HepG2 (cell line): ENCODE data around the gene CCDC86. TPM values are rescaled to one million over a fixed set of nuclear protein-coding genes. Genes with fewer than 3 reads are reported as not detected.

ENCODE experiments used
- ZEB1 ChIP-seq: IDR thresholded peaks from 2 replicates; pipeline ENCODE4 v1.6.1; 2012; ENCODE audit warnings: mild to moderate bottlenecking, low read depth, inconsistent platforms; ENCODE audit not compliant: insufficient replicate concordance
- ZMYM4 ChIP-seq: sonication (generic); formaldehyde crosslinking; IDR thresholded peaks from 2 replicates; pipeline ENCODE4 v1.8.1; 2023; ENCODE audit warnings: mild to moderate bottlenecking, missing genetic modification reagents
- ZNF382 ChIP-seq: sonication (generic); formaldehyde crosslinking; IDR thresholded peaks from 2 replicates; pipeline ENCODE4 v1.5.0; 2020; ENCODE audit warnings: missing genetic modification reagents, mild to moderate bottlenecking, borderline replicate concordance
- ZNF510 ChIP-seq: sonication (generic); formaldehyde crosslinking; IDR thresholded peaks from 2 replicates; pipeline ENCODE4 v1.4.0; 2020; ENCODE audit warnings: low read depth, mild to moderate bottlenecking, missing genetic modification reagents
- ZNF629 ChIP-seq: sonication (generic); formaldehyde crosslinking; conservative IDR thresholded peaks from 2 replicates; pipeline ENCODE4 v1.5.0; 2020; ENCODE audit warnings: missing genetic modification reagents
- ZNF713 ChIP-seq: sonication (generic); formaldehyde crosslinking; IDR thresholded peaks from 2 replicates; pipeline ENCODE4 v1.4.0; 2020; ENCODE audit warnings: mild to moderate bottlenecking, missing genetic modification reagents
- ZNF891 ChIP-seq: sonication (generic); formaldehyde crosslinking; IDR thresholded peaks from 2 replicates; pipeline ENCODE4 v1.5.0; 2020; ENCODE audit warnings: mild to moderate bottlenecking, missing genetic modification reagents
- ZSCAN21 ChIP-seq: sonication (generic); formaldehyde crosslinking; IDR thresholded peaks from 2 replicates; pipeline ENCODE4 v1.8.0; 2022; ENCODE audit warnings: mild to moderate bottlenecking, missing genetic modification reagents, moderate library complexity, borderline replicate concordance
- polyA plus RNA-seq, 8 experiments: library from polyadenylated mRNA; depleted of rRNA in 3 of 8; stranded (reverse) in 7 of 8; unstranded in 1 of 8; fragments of >200 nt; fragmentation: Illumina TruSeq in 4 of 8; extraction: Trizol in 4 of 8; gene quantifications; 2 replicates each; pipeline versions ENCODE4 v1.2.1 to v1.2.3, GENCODE V29; 2011 to 2016; ENCODE audit warnings: low read depth in 4 of 8, missing spikeins in 1 of 8, mixed read lengths in 1 of 8; ENCODE audit not compliant: insufficient read depth in 1 of 8
- total RNA-seq, 5 experiments: library from RNA; depleted of rRNA; stranded (reverse); fragments of >200 nt; fragmentation: Illumina TruSeq; extraction: Trizol; gene quantifications; 2 replicates each; pipeline ENCODE4 v1.2.3, GENCODE V29; 2016; ENCODE audit warnings: low read depth in 1 of 5
- TF ChIP-seq, protein P1 (sequence below): IDR thresholded peaks from 2 replicates; pipeline ENCODE4 v1.4.0; 2020; ENCODE audit warnings: mild to moderate bottlenecking, missing genetic modification reagents
- TF ChIP-seq, protein P2 (sequence below): IDR thresholded peaks from 2 replicates; pipeline ENCODE4 v1.6.1; 2016
- TF ChIP-seq, protein P3 (sequence below): sonication (generic); formaldehyde crosslinking; IDR thresholded peaks from 2 replicates; pipeline ENCODE4 v1.4.0; 2020; ENCODE audit warnings: mild to moderate bottlenecking, low read depth, missing genetic modification reagents
- TF ChIP-seq, protein P4 (sequence below): sonication (generic); formaldehyde crosslinking; IDR thresholded peaks from 2 replicates; pipeline ENCODE4 v1.9.0; 2021; ENCODE audit warnings: mild to moderate bottlenecking, missing genetic modification reagents
- TF ChIP-seq, protein P5 (sequence below): sonication (generic); formaldehyde crosslinking; IDR thresholded peaks from 2 replicates; pipeline ENCODE4 v1.5.1; 2020; ENCODE audit warnings: missing genetic modification reagents, mild to moderate bottlenecking, borderline replicate concordance

Gene CCDC86
- total and polyA plus RNA-seq, 2 of the 13 experiments (the other 11 are each of a cell fraction or from before 2014, with no cell fraction given), result 33.8 to 37.6 TPM

DNA sequence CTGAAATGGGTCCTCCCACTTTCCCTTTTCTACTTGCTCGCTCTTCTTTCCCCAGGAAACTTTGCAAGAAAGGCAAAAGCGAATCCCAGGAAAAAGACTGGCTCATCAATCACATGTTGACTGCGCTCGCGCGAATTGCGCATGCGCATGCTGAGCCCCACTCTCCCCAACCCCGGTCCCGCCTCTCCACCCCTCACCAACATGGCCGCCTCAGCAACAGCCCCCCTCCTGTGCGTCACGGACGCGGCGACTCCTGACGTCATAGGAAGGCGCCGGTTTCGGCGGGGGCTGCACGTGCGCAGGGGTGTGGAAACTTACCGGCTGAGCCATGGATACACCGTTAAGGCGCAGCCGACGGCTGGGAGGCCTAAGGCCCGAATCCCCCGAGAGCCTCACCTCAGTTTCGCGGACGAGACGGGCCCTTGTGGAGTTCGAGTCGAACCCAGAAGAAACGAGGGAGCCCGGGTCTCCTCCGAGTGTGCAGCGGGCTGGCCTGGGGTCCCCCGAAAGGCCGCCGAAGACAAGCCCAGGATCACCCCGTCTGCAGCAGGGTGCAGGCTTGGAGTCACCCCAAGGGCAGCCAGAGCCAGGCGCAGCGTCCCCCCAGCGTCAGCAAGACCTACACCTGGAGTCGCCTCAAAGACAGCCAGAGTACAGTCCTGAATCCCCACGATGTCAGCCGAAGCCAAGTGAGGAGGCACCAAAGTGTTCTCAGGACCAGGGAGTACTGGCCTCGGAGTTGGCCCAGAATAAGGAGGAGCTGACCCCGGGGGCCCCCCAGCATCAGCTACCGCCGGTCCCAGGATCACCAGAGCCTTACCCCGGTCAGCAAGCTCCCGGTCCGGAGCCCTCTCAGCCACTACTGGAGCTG, at the start of gene CCDC86 (continued):
- TF ChIP-seq, protein P1, sequence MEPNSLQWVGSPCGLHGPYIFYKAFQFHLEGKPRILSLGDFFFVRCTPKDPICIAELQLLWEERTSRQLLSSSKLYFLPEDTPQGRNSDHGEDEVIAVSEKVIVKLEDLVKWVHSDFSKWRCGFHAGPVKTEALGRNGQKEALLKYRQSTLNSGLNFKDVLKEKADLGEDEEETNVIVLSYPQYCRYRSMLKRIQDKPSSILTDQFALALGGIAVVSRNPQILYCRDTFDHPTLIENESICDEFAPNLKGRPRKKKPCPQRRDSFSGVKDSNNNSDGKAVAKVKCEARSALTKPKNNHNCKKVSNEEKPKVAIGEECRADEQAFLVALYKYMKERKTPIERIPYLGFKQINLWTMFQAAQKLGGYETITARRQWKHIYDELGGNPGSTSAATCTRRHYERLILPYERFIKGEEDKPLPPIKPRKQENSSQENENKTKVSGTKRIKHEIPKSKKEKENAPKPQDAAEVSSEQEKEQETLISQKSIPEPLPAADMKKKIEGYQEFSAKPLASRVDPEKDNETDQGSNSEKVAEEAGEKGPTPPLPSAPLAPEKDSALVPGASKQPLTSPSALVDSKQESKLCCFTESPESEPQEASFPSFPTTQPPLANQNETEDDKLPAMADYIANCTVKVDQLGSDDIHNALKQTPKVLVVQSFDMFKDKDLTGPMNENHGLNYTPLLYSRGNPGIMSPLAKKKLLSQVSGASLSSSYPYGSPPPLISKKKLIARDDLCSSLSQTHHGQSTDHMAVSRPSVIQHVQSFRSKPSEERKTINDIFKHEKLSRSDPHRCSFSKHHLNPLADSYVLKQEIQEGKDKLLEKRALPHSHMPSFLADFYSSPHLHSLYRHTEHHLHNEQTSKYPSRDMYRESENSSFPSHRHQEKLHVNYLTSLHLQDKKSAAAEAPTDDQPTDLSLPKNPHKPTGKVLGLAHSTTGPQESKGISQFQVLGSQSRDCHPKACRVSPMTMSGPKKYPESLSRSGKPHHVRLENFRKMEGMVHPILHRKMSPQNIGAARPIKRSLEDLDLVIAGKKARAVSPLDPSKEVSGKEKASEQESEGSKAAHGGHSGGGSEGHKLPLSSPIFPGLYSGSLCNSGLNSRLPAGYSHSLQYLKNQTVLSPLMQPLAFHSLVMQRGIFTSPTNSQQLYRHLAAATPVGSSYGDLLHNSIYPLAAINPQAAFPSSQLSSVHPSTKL (CRISPR knock-in tag), result peak; percentile 66
- TF ChIP-seq, protein P2, sequence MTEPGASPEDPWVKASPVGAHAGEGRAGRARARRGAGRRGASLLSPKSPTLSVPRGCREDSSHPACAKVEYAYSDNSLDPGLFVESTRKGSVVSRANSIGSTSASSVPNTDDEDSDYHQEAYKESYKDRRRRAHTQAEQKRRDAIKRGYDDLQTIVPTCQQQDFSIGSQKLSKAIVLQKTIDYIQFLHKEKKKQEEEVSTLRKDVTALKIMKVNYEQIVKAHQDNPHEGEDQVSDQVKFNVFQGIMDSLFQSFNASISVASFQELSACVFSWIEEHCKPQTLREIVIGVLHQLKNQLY, result peak; percentile 85
- TF ChIP-seq, protein P3, sequence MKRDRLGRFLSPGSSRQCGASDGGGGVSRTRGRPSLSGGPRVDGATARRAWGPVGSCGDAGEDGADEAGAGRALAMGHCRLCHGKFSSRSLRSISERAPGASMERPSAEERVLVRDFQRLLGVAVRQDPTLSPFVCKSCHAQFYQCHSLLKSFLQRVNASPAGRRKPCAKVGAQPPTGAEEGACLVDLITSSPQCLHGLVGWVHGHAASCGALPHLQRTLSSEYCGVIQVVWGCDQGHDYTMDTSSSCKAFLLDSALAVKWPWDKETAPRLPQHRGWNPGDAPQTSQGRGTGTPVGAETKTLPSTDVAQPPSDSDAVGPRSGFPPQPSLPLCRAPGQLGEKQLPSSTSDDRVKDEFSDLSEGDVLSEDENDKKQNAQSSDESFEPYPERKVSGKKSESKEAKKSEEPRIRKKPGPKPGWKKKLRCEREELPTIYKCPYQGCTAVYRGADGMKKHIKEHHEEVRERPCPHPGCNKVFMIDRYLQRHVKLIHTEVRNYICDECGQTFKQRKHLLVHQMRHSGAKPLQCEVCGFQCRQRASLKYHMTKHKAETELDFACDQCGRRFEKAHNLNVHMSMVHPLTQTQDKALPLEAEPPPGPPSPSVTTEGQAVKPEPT, result no peak
- TF ChIP-seq ZMYM4 (CRISPR knock-in tag) (peak; percentile 99), ZNF382 (CRISPR knock-in tag) (no peak), ZSCAN21 (peak; percentile 90; the same call in 1 of the 2 replicates), ZNF713 (no peak), ZNF629 (0 out of 2 replicates have a peak, but pooled peaks have one; percentile 13), ZEB1 (no peak), ZNF891 (CRISPR knock-in tag) (peak; percentile 84), ZNF510 (no peak)
- TF ChIP-seq, protein P4, sequence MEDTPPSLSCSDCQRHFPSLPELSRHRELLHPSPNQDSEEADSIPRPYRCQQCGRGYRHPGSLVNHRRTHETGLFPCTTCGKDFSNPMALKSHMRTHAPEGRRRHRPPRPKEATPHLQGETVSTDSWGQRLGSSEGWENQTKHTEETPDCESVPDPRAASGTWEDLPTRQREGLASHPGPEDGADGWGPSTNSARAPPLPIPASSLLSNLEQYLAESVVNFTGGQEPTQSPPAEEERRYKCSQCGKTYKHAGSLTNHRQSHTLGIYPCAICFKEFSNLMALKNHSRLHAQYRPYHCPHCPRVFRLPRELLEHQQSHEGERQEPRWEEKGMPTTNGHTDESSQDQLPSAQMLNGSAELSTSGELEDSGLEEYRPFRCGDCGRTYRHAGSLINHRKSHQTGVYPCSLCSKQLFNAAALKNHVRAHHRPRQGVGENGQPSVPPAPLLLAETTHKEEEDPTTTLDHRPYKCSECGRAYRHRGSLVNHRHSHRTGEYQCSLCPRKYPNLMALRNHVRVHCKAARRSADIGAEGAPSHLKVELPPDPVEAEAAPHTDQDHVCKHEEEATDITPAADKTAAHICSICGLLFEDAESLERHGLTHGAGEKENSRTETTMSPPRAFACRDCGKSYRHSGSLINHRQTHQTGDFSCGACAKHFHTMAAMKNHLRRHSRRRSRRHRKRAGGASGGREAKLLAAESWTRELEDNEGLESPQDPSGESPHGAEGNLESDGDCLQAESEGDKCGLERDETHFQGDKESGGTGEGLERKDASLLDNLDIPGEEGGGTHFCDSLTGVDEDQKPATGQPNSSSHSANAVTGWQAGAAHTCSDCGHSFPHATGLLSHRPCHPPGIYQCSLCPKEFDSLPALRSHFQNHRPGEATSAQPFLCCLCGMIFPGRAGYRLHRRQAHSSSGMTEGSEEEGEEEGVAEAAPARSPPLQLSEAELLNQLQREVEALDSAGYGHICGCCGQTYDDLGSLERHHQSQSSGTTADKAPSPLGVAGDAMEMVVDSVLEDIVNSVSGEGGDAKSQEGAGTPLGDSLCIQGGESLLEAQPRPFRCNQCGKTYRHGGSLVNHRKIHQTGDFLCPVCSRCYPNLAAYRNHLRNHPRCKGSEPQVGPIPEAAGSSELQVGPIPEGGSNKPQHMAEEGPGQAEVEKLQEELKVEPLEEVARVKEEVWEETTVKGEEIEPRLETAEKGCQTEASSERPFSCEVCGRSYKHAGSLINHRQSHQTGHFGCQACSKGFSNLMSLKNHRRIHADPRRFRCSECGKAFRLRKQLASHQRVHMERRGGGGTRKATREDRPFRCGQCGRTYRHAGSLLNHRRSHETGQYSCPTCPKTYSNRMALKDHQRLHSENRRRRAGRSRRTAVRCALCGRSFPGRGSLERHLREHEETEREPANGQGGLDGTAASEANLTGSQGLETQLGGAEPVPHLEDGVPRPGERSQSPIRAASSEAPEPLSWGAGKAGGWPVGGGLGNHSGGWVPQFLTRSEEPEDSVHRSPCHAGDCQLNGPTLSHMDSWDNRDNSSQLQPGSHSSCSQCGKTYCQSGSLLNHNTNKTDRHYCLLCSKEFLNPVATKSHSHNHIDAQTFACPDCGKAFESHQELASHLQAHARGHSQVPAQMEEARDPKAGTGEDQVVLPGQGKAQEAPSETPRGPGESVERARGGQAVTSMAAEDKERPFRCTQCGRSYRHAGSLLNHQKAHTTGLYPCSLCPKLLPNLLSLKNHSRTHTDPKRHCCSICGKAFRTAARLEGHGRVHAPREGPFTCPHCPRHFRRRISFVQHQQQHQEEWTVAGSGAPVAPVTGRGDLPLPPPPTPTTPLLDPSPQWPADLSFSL (CRISPR knock-in tag), result no peak
- TF ChIP-seq, protein P5, sequence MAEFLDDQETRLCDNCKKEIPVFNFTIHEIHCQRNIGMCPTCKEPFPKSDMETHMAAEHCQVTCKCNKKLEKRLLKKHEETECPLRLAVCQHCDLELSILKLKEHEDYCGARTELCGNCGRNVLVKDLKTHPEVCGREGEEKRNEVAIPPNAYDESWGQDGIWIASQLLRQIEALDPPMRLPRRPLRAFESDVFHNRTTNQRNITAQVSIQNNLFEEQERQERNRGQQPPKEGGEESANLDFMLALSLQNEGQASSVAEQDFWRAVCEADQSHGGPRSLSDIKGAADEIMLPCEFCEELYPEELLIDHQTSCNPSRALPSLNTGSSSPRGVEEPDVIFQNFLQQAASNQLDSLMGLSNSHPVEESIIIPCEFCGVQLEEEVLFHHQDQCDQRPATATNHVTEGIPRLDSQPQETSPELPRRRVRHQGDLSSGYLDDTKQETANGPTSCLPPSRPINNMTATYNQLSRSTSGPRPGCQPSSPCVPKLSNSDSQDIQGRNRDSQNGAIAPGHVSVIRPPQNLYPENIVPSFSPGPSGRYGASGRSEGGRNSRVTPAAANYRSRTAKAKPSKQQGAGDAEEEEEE (CRISPR knock-in tag), result no peak
